H1 (cell line): Measurements from ENCODE around the gene VEGFC. TPM values are rescaled to one million over a fixed set of nuclear protein-coding genes. Genes with fewer than 3 reads are reported as not detected.

Source experiments
- CTCF ChIA-PET: fragments of 300-600 bp; sonication (Branson Sonifier 250); formaldehyde crosslinking; loops from one replicate; lab custom pipeline; 2021; ENCODE audit not compliant: partially characterized antibody; lab: Charles Lee
- POLR2A ChIA-PET: fragments of 300-600 bp; sonication (Branson Sonifier 250); formaldehyde crosslinking; loops from one replicate; lab custom pipeline; 2021; ENCODE audit warnings: inconsistent platforms; ENCODE audit not compliant: partially characterized antibody; lab: Charles Lee
- DNase-seq, 2 experiments: peaks; one replicate each; pipeline versions ENCODE4 v3.0.0 to v3.0.0-alpha.2; 2010 to 2022; ENCODE audit warnings: low spot score in 2 of 2, low read depth in 1 of 2, mixed read lengths in 1 of 2
- FAIRE-seq: peaks from 2 replicates; lab custom pipeline; 2011; peaks lifted over from hg19 to GRCh38; lab: Jason Lieb, UNC
- H2AFZ ChIP-seq: 2 replicates; pipeline ENCODE4 v1.8.1; 2012; ENCODE audit warnings: low read length, inconsistent platforms
- H2AK5ac ChIP-seq: 2 replicates; pipeline ENCODE4 v1.6.1; 2013; ENCODE audit warnings: low read depth, low read length
- H2BK120ac ChIP-seq: replicated peaks from 2 replicates; pipeline ENCODE3; 2013; ENCODE audit warnings: low read depth, low read length, inconsistent platforms
- H2BK12ac ChIP-seq: 2 replicates; pipeline ENCODE4 v1.6.1; 2013; ENCODE audit warnings: low read depth, low read length
- H2BK15ac ChIP-seq: 2 replicates; pipeline ENCODE4 v1.6.1; 2013; ENCODE audit warnings: low read length
- H2BK20ac ChIP-seq: 2 replicates; pipeline ENCODE4 v1.6.1; 2013; ENCODE audit warnings: low read length
- H2BK5ac ChIP-seq: 2 replicates; pipeline ENCODE4 v1.6.1; 2013; ENCODE audit warnings: low read depth, low read length
- H3K14ac ChIP-seq: 2 replicates; pipeline ENCODE4 v1.6.1; 2013; ENCODE audit warnings: inconsistent platforms; ENCODE audit not compliant: insufficient read length
- H3K18ac ChIP-seq: 2 replicates; pipeline ENCODE4 v1.6.1; 2013; ENCODE audit warnings: low read length; ENCODE audit errors: extremely low read depth
- H3K23ac ChIP-seq: 2 replicates; pipeline ENCODE4 v1.6.1; 2013; ENCODE audit warnings: inconsistent platforms; ENCODE audit not compliant: insufficient read length
- H3K23me2 ChIP-seq: 2 replicates; pipeline ENCODE4 v1.6.1; 2013; ENCODE audit warnings: low read depth, low read length
- H3K27ac ChIP-seq: 2 replicates; pipeline ENCODE4 v1.6.1; 2011; ENCODE audit warnings: low read depth, low read length, inconsistent platforms
- H3K27me3 ChIP-seq, 4 experiments: replicated peaks in 1 of 4; 1 replicate in 1 of 4; 2 replicates in 3 of 4; pipeline versions ENCODE4 v1.6.1 to v1.8.1; 2011 to 2013; ENCODE audit warnings: low read length in 3 of 4, mild to moderate bottlenecking in 3 of 4, inconsistent platforms in 2 of 4, mixed read lengths in 2 of 4, moderate library complexity in 1 of 4; ENCODE audit not compliant: control insufficient read depth in 3 of 4, insufficient read depth in 3 of 4; ENCODE audit errors: extremely low read depth in 1 of 4
- H3K36me3 ChIP-seq, 4 experiments: 2 replicates each; pipeline versions ENCODE4 v1.6.1 to v1.8.1; 2011 to 2013; ENCODE audit warnings: mild to moderate bottlenecking in 4 of 4, low read length in 3 of 4, moderate library complexity in 2 of 4, control low read depth in 1 of 4, inconsistent platforms in 1 of 4; ENCODE audit not compliant: insufficient read depth in 4 of 4, control insufficient read depth in 2 of 4
- H3K4ac ChIP-seq: replicated peaks from 2 replicates; pipeline ENCODE3; 2013; ENCODE audit warnings: low read length, low read depth, mixed read lengths, inconsistent platforms; ENCODE audit not compliant: insufficient read length
- H3K4me1 ChIP-seq, 4 experiments: replicated peaks in 1 of 4; 1 replicate in 1 of 4; 2 replicates in 3 of 4; pipeline versions ENCODE4 v1.6.1 to v1.8.1; 2011 to 2013; ENCODE audit warnings: low read length in 3 of 4, inconsistent platforms in 2 of 4, mixed read lengths in 1 of 4; ENCODE audit not compliant: insufficient read depth in 4 of 4, control insufficient read depth in 3 of 4
- H3K4me2 ChIP-seq, 2 experiments: 2 replicates each; pipeline versions ENCODE4 v1.6.1 to v1.8.1; 2011 to 2013; ENCODE audit warnings: low read depth in 2 of 2, low read length in 2 of 2, control low read depth in 1 of 2, inconsistent platforms in 1 of 2, mild to moderate bottlenecking in 1 of 2; ENCODE audit not compliant: insufficient read depth in 1 of 2
- H3K4me3 ChIP-seq, 4 experiments: fragments of 200-600, 300-600 bp in 1 of 4; sonication (generic), shearing (Covaris generic), sonication (Bioruptor Twin) in 1 of 4; 2 replicates each; pipeline versions ENCODE4 v1.5.1 to v1.8.1; 2011 to 2016; ENCODE audit warnings: low read length in 4 of 4, low read depth in 3 of 4, control low read depth in 2 of 4, inconsistent platforms in 2 of 4, mild to moderate bottlenecking in 2 of 4, mixed read lengths in 1 of 4, moderate library complexity in 1 of 4; ENCODE audit not compliant: insufficient read depth in 2 of 4; ENCODE audit errors: extremely low read depth in 1 of 4
- H3K56ac ChIP-seq: replicated peaks from 2 replicates; pipeline ENCODE3; 2013; ENCODE audit warnings: low read depth, mild to moderate bottlenecking, mixed read lengths, low read length, inconsistent platforms; ENCODE audit not compliant: insufficient read length
- H3K79me1 ChIP-seq: 2 replicates; pipeline ENCODE4 v1.6.1; 2013; ENCODE audit warnings: low read depth, low read length, control low read depth
- H3K79me2 ChIP-seq, 2 experiments: 2 replicates each; pipeline versions ENCODE4 v1.6.1 to v1.8.1; 2012 to 2013; ENCODE audit warnings: low read length in 2 of 2, mild to moderate bottlenecking in 2 of 2, inconsistent platforms in 1 of 2; ENCODE audit not compliant: insufficient read depth in 2 of 2, control insufficient read depth in 1 of 2
- H3K9ac ChIP-seq, 4 experiments: replicated peaks in 1 of 4; 1 replicate in 1 of 4; 2 replicates in 3 of 4; pipeline versions ENCODE4 v1.6.1 to v1.8.1; 2011 to 2013; ENCODE audit warnings: low read depth in 3 of 4, low read length in 3 of 4, control low read depth in 2 of 4, mild to moderate bottlenecking in 2 of 4, moderate library complexity in 2 of 4, inconsistent platforms in 1 of 4; ENCODE audit errors: extremely low read depth in 1 of 4
- H3K9me3 ChIP-seq, 2 experiments: 2 replicates each; pipeline versions ENCODE4 v1.6.1 to v1.8.1; 2012 to 2013; ENCODE audit warnings: mild to moderate bottlenecking in 2 of 2, moderate library complexity in 2 of 2, control low read depth in 1 of 2, inconsistent platforms in 1 of 2, low read depth in 1 of 2, low read length in 1 of 2, mixed read lengths in 1 of 2; ENCODE audit not compliant: insufficient read depth in 2 of 2
- H4K20me1 ChIP-seq, 2 experiments: replicated peaks in 1 of 2; 2 replicates each; pipeline versions ENCODE3 to v1.8.1; 2011 to 2013; ENCODE audit warnings: inconsistent platforms in 2 of 2, low read length in 2 of 2, mild to moderate bottlenecking in 1 of 2; ENCODE audit not compliant: insufficient read depth in 2 of 2, control insufficient read depth in 1 of 2
- H4K5ac ChIP-seq: 2 replicates; pipeline ENCODE4 v1.6.1; 2013; ENCODE audit warnings: low read length, low read depth, mixed read lengths, inconsistent platforms; ENCODE audit not compliant: insufficient read length
- H4K8ac ChIP-seq: 2 replicates; pipeline ENCODE4 v1.8.0; 2013; ENCODE audit warnings: mild to moderate bottlenecking, moderate library complexity, low read length, inconsistent platforms; ENCODE audit not compliant: insufficient read depth; ENCODE audit errors: extremely low read depth
- H4K91ac ChIP-seq: replicated peaks from 2 replicates; pipeline ENCODE3; 2013; ENCODE audit warnings: low read length, mixed read lengths, inconsistent platforms; ENCODE audit not compliant: insufficient read length
- CHD7 ChIP-seq: fragments of 300-600 bp; sonication (generic); IDR thresholded peaks from 2 replicates; pipeline ENCODE4 v1.7.1; 2012; ENCODE audit warnings: low read length, moderate library complexity, mild to moderate bottlenecking, inconsistent platforms; ENCODE audit not compliant: insufficient replicate concordance
- WGBS, 2 experiments: shearing (Covaris generic) in 1 of 2; methylation state at CpG; one replicate each; pipeline versions ENCODE4 v1.1.6 to v1.1.7; 2013 to 2015; ENCODE audit warnings: low lambda C conversion rate in 2 of 2, mixed read lengths in 2 of 2, inconsistent platforms in 1 of 2, low coverage in 1 of 2, missing lambda C conversion rate in 1 of 2; ENCODE audit not compliant: insufficient replicate concordance in 2 of 2, insufficient coverage in 1 of 2, insufficient read length in 1 of 2; ENCODE audit errors: extremely low coverage in 1 of 2, missing lambda C conversion rate in 1 of 2; 5-methylcytosine and 5-hydroxymethylcytosine counted together
- polyA plus RNA-seq, 7 experiments: library from polyadenylated mRNA; depleted of rRNA in 3 of 7; stranded (reverse) in 5 of 7; unstranded in 2 of 7; fragments of >200 nt in 5 of 7; fragments of 200-250 nt in 2 of 7; gene quantifications; 1 replicate in 5 of 7; 2 replicates in 1 of 7; 4 replicates in 1 of 7; pipeline versions ENCODE4 v1.2.1 to v1.2.3, GENCODE V29; 2011 to 2013; ENCODE audit warnings: missing spikeins in 2 of 7, mixed read lengths in 2 of 7
- total RNA-seq: library from RNA; stranded (reverse); fragmentation: NEBNext Ultra II Directional; extraction: Animal tissue kit (Norgen Biotek cat#: 25700); gene quantifications from 2 replicates; pipeline ENCODE4 v1.2.1, GENCODE V29; 2021

The VEGFC gene
- total and polyA plus RNA-seq, 2 of the 8 experiments (the other 6 are each of a cell fraction or from before 2014, with no cell fraction given) = 0.53 to 1.4 TPM

- WGBS, 2 experiments = 93% methylated on average over 2 of the region's 2 CpGs; no CpG with 5 or more reads in 1 of the 2 experiments
- CTCF ChIA-PET = no interaction called here
- Histone ChIP-seq H2AK5ac (no peak overlapping the region), H2BK120ac (no peak overlapping the region), H3K4ac (no peak overlapping the region), H3K79me1 (no peaks in the 10 kb centered on the region), H3K4me3 (no peak overlapping the region), H3K4me1 (no peaks in the 10 kb centered on the region), H3K27me3 (no peaks in the 10 kb centered on the region), H2BK20ac (no peak overlapping the region), H4K20me1 (no peaks in the 10 kb centered on the region), H2BK5ac (no peak overlapping the region), H3K23ac (no peak overlapping the region), H4K8ac (no peak overlapping the region), H2BK15ac (no peak overlapping the region), H2BK12ac (no peak overlapping the region), H3K79me2 (no peaks in the 10 kb centered on the region), H3K14ac (no peak overlapping the region), H3K18ac (no peak overlapping the region), H2AFZ (no peak overlapping the region), H3K23me2 (no peaks in the 10 kb centered on the region), H4K5ac (no peak overlapping the region), H3K56ac (no peak overlapping the region), H3K27ac (no peak overlapping the region), H3K9ac (no peak overlapping the region), H3K4me2 (no peak overlapping the region), H4K91ac (no peak overlapping the region), H3K36me3 (no peaks in the 10 kb centered on the region), H3K9me3 (no peaks in the 10 kb centered on the region)
- DNase-seq = no peak
- FAIRE-seq = no peak
- POLR2A ChIA-PET = no interaction called here
- TF ChIP-seq CHD7 = no peak
Observed at GRCh38 chr4:176735300-176735699, 57.4 kb downstream of the VEGFC start.
